GM10266 (cell line): ENCODE measurements around the gene ERN1.
"Not testable (repeated sequence)": the region's sequence is repeated elsewhere in the genome, so short reads cannot be mapped to it uniquely, and the experiment has no call there.

Source experiments
- DNase-seq: peaks from one replicate; pipeline ENCODE4 v3.0.0; 2012; ENCODE audit errors: extremely low spot score
- TF ChIP-seq, protein P1 (sequence below): IDR thresholded peaks from 2 replicates; pipeline ENCODE4 v1.5.1; 2012; ENCODE audit warnings: mild to moderate bottlenecking, low read depth; ENCODE audit not compliant: control insufficient read depth, insufficient read depth; ENCODE audit errors: missing control alignments

The ERN1 gene

DNA sequence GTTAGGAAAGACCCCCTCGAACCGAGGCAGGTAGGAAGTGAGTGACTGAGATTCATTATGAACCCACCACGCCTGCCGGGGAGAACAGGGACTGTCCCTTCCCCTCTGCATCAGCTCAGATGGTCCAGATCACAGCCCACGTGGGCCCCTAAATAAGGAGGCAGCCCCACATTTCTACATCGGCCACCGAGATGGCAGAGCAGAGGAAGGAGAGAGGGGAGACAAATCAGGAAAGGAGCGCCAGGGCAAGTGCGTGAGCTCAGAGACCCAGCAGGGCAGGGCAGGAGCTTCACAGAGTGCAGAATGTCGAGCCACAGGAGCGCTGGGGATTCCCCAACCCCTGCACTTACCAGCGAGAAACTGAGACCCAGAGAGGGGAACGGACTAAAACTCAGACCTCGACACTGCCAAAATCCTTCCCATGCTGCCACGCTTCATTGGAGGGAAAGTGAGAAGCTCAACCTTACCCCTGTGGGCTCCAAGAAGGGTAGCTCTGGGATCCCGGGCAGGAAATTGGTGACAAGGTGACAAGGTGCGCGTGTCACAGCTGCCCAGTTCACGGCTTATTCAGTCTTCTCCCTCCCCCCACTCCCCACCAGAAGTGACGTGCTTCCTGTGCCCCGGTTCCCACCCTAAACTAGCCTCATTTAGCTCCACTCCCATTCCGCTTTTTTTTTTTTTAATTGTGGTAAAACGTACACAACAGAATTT is 109.7 kb downstream of the ERN1 start, which contains the start of gene ICAM2:
Gene ICAM2 (minus strand): TSS at position 578 of the 711 bp plus-strand sequence. CDS start 13,942 bp downstream, outside the sequence.
- peak; percentile 63 for DNase-seq
- TF ChIP-seq, protein P1, sequence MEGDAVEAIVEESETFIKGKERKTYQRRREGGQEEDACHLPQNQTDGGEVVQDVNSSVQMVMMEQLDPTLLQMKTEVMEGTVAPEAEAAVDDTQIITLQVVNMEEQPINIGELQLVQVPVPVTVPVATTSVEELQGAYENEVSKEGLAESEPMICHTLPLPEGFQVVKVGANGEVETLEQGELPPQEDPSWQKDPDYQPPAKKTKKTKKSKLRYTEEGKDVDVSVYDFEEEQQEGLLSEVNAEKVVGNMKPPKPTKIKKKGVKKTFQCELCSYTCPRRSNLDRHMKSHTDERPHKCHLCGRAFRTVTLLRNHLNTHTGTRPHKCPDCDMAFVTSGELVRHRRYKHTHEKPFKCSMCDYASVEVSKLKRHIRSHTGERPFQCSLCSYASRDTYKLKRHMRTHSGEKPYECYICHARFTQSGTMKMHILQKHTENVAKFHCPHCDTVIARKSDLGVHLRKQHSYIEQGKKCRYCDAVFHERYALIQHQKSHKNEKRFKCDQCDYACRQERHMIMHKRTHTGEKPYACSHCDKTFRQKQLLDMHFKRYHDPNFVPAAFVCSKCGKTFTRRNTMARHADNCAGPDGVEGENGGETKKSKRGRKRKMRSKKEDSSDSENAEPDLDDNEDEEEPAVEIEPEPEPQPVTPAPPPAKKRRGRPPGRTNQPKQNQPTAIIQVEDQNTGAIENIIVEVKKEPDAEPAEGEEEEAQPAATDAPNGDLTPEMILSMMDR = no peak

GRCh38 chr17:64019551-64019961 is 110.4 kb downstream of the ERN1 start:
- DNase-seq = not testable (repeated sequence)

DNA sequence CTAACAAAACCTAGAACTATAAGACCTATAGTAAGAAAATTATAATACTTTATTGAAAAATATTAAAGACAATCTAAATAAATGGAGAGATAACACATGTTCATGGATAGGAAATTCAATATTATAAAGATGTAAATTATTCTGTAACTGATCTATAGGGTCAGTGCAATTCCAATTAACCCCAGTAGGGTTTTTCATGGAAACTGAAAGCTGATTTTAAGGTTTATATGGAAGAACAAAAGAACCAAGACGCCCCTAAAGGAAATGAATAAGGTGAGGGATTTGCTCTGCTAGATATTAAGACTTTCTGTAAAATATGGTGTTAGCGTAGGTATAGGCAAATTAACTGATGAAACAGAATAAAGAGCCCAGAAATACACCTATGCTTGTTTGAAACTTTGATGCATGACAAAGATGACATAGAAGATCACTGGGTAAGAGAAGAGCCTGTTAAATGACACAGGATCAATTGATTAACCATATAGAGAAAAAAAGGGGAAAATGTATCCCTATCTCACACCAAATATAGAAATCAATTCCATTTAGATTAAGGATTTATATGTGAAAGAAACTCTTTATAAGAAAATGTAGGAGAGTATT is 112.5 kb downstream of the ERN1 start:
- no peak for DNase-seq
- TF ChIP-seq, protein P1 = no peak

DNA sequence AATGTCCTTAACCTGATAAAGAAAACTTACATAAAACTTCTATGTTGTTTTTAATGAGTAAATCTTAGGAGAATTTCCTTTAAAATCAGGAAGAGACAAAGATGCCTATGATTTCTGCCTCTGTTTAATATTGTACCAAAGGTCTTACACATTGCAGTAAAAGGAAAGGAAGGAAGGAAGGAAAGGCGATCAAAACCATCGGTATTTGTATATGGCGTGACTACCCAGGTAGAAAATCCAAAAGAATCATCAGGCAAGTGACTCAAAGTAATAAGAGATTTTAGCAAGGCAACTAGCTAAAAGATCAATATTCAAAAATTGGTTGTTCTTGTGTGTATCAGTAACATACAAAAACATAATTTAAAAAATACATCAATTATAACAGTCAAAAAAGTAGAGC is 113.0 kb downstream of the ERN1 start:
- no peak for DNase-seq
- TF ChIP-seq, protein P1 = no peak

DNA sequence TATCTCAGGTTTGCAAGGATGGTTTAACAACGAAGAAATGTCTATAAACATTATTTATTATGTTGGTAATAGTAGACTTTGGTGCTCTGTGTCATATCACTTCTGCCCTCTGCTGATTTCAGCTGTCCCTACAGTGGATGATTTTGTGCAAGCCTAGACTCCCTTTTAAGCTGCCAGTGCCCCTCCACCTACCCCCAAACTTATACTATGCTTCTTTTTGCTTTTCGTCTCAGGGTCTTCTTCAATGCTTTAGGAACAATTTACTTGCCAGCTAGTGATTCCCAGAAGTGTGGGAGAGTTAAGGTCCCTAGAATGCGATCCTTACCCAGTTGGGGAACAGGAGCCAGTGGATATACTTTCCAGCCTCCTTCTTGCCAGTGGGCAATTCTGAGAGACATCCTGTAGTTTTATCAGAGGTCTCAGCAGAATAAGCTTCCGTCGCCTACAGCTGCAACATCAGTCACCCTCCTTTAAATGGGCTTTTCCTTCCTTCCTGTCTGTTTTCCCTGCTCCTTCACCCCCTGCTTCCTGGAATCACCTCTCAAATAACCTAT is 113.6 kb downstream of the ERN1 start:
- TF ChIP-seq, protein P1 = peak; percentile 33

GRCh38 chr17:64015447-64015846 is 114.5 kb downstream of the ERN1 start:
- TF ChIP-seq, protein P1 = no peak
- DNase-seq = no peak

More for the DNA sequence above, 113.6 kb downstream of the ERN1 start:
- DNase-seq = no peak

DNA sequence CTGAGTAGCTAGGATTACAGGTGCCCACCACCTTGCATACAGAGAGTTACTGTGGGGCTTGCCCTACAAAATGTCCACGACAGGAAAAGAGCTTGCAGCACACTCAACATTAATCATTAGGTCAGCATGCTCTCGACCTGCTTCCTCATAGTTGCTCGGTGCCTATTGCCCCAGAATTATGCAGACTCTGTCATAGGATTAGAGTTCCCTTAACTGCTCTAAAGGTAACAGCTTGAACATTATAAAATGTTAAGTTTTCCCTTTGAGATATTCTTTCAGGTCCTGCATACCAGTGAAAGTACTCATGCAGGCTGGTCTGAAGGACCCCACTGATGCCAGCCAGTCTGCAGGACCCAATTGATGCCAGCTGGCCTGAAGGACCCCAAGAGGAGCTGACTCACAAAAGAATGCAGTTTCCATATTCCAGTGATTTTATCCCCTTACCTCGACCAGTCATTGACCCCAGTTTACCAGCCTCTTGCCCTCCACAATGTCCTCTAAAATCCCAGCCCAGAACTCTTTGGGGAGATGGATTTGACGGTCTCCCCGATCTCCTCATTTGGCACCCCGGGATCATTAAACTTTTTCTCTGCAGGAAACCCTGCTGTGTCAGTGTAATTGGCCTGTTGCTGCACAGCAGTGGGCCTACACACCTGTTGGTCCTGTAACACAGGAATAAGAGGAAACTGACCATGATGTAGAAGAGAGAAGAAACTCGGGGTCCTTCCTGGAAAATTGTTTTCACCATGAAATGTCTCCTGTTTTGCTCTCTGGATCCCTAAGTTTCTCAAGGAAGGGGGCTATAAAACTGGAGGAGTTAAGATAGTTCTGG is 120.2 kb downstream of the ERN1 start:
- TF ChIP-seq, protein P1 = no peak
- DNase-seq = no peak
